ENCODE results near the gene SSX5.
"Not testable (repeated sequence)": the region's sequence is repeated elsewhere in the genome, so short reads cannot be mapped to it uniquely, and the experiment has no call there.

SSX5 gene

GRCh38 chrX:48139076-48139475, 57.5 kb downstream of the SSX5 start:
- H3K4me1 ChIP-seq (ENCODE audit: insufficient read depth, low read length); H3K27me3 ChIP-seq (ENCODE audit: insufficient read depth, low read length); H3K9me3 ChIP-seq (ENCODE audit: low read length); H2AFZ ChIP-seq (ENCODE audit: low read depth, low read length); H3K4me3 ChIP-seq (ENCODE audit: low read length); H3K36me3 ChIP-seq (ENCODE audit: insufficient read depth, low read length): not testable (repeated sequence)
